Measurements from ENCODE around the gene TRAF7. TPM values are rescaled to one million over a fixed set of nuclear protein-coding genes. Genes with fewer than 3 reads are reported as not detected.

Gene TRAF7
- total and polyA plus RNA-seq, 2 of the 13 experiments (the other 11 are each of a cell fraction or from before 2014, with no cell fraction given): 47.9 to 65.6 TPM

DNA sequence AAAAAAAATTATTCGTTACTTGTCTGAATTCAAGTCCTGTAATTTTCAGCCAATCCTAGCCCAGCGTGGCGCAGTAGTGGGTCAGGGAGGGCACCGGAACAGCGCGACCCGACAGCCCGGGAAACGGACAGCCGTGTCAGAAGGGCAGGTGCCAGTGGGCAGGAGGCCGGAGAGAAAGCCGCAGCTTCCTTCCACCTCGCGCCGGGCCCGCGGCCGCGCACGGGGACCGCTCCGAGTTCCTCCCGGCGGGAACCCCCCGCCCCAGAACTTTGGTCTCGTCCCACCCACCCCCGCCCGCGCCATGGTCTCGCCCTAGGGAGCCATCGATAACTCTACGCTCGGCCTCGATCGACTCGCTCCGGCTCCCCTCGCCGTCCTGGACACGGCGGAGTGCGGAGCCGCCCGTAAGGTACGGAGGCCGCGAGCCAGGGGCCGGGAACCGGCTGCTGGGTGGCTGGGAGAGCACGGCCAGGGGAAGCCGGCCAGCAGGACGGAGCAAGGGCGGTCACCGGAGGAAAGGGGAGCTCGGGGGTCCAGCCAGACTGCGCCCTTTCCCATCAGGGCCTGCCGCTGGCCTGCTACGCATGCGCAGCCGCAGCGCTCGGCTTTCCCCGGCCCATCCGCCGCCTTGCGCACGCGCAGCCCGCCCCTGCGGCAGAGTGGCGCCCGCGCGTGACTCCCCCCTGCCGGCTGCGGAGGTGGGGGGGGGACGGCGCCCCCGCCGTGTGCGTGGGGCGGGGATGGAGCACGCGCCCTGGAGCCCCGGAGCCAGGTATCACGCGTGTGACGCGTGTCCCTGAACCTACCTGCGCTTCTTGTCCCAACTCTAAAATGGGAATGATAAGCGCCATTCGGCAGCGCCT is 49.8 kb downstream of the TRAF7 start, which contains the start of gene MLST8 (continued):
- TF ChIP-seq ZFP36L1 (CRISPR knock-in tag; IDR thresholded peaks at IDR 0.05) (no peak), ZNF547 (CRISPR knock-in tag; IDR thresholded peaks at IDR 0.05) (peak; percentile 32; the same call in 1 of the 2 replicates), NKX3-1 (CRISPR knock-in tag; IDR thresholded peaks at IDR 0.05) (0 out of 2 replicates have a peak, but pooled peaks have one; percentile 26), ZMAT3 (CRISPR knock-in tag; conservative IDR thresholded peaks at IDR 0.05) (peak; percentile 86; the same call in 1 of the 2 replicates), ZNF232 (CRISPR knock-in tag; IDR thresholded peaks at IDR 0.05; ENCODE audit: borderline replicate concordance) (0 out of 2 replicates have a peak, but pooled peaks have one; percentile 59), ZFP41 (CRISPR knock-in tag; IDR thresholded peaks at IDR 0.05; ENCODE audit: borderline replicate concordance) (peak; percentile 35; the same call in 1 of the 2 replicates), DR1 (CRISPR knock-in tag; IDR thresholded peaks at IDR 0.05) (peak; percentile 58; the same call in 1 of the 2 replicates), SRF (IDR thresholded peaks at IDR 0.05; ENCODE audit: low read depth, low read length) (peak; percentile 97), ZNF329 (CRISPR knock-in tag; IDR thresholded peaks at IDR 0.05; ENCODE audit: low read depth) (peak; percentile 53; the same call in 1 of the 2 replicates), POLR2G (IDR thresholded peaks at IDR 0.05; ENCODE audit: low read depth, low read length) (peak; percentile 87), ZNF451 (CRISPR knock-in tag; IDR thresholded peaks at IDR 0.05) (peak; percentile 35; the same call in 1 of the 2 replicates)
- TF ChIP-seq, protein P1, sequence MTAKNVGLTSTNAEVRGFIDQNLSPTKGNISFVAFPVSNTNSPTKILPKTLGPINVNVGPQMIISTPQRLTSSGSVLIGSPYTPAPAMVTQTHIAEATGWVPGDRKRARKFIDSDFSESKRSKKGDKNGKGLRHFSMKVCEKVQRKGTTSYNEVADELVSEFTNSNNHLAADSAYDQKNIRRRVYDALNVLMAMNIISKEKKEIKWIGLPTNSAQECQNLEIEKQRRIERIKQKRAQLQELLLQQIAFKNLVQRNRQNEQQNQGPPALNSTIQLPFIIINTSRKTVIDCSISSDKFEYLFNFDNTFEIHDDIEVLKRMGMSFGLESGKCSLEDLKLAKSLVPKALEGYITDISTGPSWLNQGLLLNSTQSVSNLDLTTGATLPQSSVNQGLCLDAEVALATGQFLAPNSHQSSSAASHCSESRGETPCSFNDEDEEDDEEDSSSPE (CRISPR knock-in tag; IDR thresholded peaks at IDR 0.05): peak; percentile 9; the same call in 1 of the 2 replicates
- TF ChIP-seq, protein P2, sequence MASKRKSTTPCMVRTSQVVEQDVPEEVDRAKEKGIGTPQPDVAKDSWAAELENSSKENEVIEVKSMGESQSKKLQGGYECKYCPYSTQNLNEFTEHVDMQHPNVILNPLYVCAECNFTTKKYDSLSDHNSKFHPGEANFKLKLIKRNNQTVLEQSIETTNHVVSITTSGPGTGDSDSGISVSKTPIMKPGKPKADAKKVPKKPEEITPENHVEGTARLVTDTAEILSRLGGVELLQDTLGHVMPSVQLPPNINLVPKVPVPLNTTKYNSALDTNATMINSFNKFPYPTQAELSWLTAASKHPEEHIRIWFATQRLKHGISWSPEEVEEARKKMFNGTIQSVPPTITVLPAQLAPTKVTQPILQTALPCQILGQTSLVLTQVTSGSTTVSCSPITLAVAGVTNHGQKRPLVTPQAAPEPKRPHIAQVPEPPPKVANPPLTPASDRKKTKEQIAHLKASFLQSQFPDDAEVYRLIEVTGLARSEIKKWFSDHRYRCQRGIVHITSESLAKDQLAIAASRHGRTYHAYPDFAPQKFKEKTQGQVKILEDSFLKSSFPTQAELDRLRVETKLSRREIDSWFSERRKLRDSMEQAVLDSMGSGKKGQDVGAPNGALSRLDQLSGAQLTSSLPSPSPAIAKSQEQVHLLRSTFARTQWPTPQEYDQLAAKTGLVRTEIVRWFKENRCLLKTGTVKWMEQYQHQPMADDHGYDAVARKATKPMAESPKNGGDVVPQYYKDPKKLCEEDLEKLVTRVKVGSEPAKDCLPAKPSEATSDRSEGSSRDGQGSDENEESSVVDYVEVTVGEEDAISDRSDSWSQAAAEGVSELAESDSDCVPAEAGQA (IDR thresholded peaks at IDR 0.05; ENCODE audit: low read depth): peak; percentile 70
- TF ChIP-seq, protein P2 (CRISPR knock-in tag; IDR thresholded peaks at IDR 0.05; ENCODE audit: borderline replicate concordance): no peak; the same call in 1 of the 2 replicates
- TF ChIP-seq, protein P3, sequence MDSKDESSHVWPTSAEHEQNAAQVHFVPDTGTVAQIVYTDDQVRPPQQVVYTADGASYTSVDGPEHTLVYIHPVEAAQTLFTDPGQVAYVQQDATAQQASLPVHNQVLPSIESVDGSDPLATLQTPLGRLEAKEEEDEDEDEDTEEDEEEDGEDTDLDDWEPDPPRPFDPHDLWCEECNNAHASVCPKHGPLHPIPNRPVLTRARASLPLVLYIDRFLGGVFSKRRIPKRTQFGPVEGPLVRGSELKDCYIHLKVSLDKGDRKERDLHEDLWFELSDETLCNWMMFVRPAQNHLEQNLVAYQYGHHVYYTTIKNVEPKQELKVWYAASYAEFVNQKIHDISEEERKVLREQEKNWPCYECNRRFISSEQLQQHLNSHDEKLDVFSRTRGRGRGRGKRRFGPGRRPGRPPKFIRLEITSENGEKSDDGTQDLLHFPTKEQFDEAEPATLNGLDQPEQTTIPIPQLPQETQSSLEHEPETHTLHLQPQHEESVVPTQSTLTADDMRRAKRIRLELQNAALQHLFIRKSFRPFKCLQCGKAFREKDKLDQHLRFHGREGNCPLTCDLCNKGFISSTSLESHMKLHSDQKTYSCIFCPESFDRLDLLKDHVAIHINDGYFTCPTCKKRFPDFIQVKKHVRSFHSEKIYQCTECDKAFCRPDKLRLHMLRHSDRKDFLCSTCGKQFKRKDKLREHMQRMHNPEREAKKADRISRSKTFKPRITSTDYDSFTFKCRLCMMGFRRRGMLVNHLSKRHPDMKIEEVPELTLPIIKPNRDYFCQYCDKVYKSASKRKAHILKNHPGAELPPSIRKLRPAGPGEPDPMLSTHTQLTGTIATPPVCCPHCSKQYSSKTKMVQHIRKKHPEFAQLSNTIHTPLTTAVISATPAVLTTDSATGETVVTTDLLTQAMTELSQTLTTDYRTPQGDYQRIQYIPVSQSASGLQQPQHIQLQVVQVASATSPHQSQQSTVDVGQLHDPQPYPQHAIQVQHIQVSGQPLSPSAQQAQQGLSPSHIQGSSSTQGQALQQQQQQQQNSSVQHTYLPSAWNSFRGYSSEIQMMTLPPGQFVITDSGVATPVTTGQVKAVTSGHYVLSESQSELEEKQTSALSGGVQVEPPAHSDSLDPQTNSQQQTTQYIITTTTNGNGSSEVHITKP (CRISPR knock-in tag; IDR thresholded peaks at IDR 0.05; ENCODE audit: low read depth): peak; percentile 100
- TF ChIP-seq, protein P4, sequence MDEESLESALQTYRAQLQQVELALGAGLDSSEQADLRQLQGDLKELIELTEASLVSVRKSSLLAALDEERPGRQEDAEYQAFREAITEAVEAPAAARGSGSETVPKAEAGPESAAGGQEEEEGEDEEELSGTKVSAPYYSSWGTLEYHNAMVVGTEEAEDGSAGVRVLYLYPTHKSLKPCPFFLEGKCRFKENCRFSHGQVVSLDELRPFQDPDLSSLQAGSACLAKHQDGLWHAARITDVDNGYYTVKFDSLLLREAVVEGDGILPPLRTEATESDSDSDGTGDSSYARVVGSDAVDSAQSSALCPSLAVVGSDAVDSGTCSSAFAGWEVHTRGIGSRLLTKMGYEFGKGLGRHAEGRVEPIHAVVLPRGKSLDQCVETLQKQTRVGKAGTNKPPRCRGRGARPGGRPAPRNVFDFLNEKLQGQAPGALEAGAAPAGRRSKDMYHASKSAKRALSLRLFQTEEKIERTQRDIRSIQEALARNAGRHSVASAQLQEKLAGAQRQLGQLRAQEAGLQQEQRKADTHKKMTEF (CRISPR knock-in tag; IDR thresholded peaks at IDR 0.05): peak; percentile 72; the same call in 1 of the 2 replicates
